ENCODE measurements around the gene SIL1. TPM values are rescaled to one million over a fixed set of nuclear protein-coding genes. Genes with fewer than 3 reads are reported as not detected.

The SIL1 gene
- total and polyA plus RNA-seq, 9 of the 15 experiments (the other 6 are each of a cell fraction or from before 2014, with no cell fraction given) = 1.3 to 30.5 (median 18.1) TPM

GRCh38 chr5:138949223-138949574 lies 249.0 kb downstream of the SIL1 start (continued):
- TF ChIP-seq SLC30A9 (CRISPR knock-in tag; IDR thresholded peaks at IDR 0.05) (no peak), HNRNPK (IDR thresholded peaks at IDR 0.05; ENCODE audit: low read depth, low read length, poor library complexity, severe bottlenecking) (no peak), SMAD3 (CRISPR knock-in tag; conservative IDR thresholded peaks at IDR 0.05) (no peak), PURB (CRISPR knock-in tag; IDR thresholded peaks at IDR 0.05; ENCODE audit: low read depth) (no peak), FOS (IDR thresholded peaks at IDR 0.05; ENCODE audit: extremely low read depth, insufficient read length) (no peak)
- TF ChIP-seq, protein P1, sequence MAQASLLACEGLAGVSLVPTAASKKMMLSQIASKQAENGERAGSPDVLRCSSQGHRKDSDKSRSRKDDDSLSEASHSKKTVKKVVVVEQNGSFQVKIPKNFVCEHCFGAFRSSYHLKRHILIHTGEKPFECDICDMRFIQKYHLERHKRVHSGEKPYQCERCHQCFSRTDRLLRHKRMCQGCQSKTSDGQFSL (CRISPR knock-in tag; IDR thresholded peaks at IDR 0.05) = no peak
- TF ChIP-seq, protein P1 (tag; IDR thresholded peaks at IDR 0.05) = no peak

DNA sequence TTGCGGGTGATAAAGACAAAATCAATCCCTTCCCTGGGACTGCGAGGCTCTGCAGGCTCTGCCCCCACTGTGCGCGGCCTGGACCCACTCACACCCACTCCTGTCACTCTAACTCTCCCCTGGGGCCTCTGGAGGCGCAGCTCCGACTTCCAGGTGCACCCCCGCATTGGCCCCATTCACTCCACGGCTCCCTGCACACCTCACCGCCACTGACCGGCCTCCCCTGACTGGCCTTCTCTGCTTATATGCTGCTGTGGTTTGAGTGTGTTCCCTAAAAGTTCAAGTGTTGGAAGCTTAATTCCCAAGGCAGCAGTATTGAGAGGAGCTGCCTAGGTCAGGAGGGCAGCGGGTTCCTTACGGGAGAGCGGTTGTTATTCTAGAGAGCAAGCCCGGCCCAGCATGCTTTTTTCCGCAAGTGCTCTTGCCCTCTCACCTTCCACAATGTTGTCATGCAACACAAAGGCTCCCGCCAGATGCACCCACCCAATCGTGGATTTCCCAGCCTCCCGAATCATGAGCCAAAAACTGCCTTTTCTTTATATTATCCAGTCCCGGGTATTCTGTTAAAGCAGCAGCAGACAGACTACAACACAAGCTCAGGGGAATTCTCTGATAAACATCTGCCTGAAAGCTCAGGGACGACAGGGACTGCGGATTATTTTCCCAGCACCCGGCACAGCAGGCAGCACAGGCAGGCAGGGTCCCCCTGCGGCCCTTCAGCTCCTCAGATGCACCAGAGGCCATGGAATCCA lies 249.5 kb downstream of the SIL1 start:
- peaks cover 2% of the 10 kb centered on the region for H3K9me1 ChIP-seq (ENCODE audit: control insufficient read depth, insufficient read depth, low read length)
- H3K4me2 ChIP-seq (ENCODE audit: insufficient read depth, low read length) = no peak overlapping the region
- in situ Hi-C loops (cut with MboI) (no loop called here), intact Hi-C loops (cut with micrococcal nuclease) (no loop called here)
- WGBS (ENCODE audit: insufficient coverage, low coverage, missing lambda C conversion rate) = 73% methylated on average over 23 of the region's 23 CpGs
- H3K4me1 ChIP-seq (replicated peaks in 1 of 2; ENCODE audit: control insufficient read depth in 2 of 2, insufficient read depth in 2 of 2, low read length in 2 of 2) = peaks cover 0 to 30% of the 10 kb centered on the region in 2 experiments; a peak in 2 of 5 replicates
- DNase-seq (ENCODE audit: extremely low read depth in 1 of 4, low spot score in 3 of 4) (no peak), FAIRE-seq (no peak), ATAC-seq (no peak)
- H3K27ac ChIP-seq (ENCODE audit: extremely low read depth, low read depth, low read length) = no peak overlapping the region
- no TSS peak for BruUV-seq (replicated peaks)
- H3K4me3 ChIP-seq = no peak overlapping the region
- CTCF ChIA-PET (ENCODE audit: low intra/inter-chr PET ratio) = no interaction called here
- no peak overlapping the region for H2AFZ ChIP-seq (ENCODE audit: low read depth, low read length)
- H3K9me3 ChIP-seq (replicated peaks; ENCODE audit: control insufficient read depth, insufficient read depth, low read depth, low read length) = no peaks in the 10 kb centered on the region
- no peaks in the 10 kb centered on the region for H3K27me3 ChIP-seq (ENCODE audit: control insufficient read depth in 2 of 2, insufficient read depth in 2 of 2, low read length in 2 of 2)
- POLR2A ChIA-PET = interaction anchor here (0.6 kb wide), 2 partner anchors 151 to 352 kb away, joined by 3 read pairs; no protein-coding TSS in a partner anchor
- peaks cover 4% of the 10 kb centered on the region; the same call in 2 of the 3 replicates for H3K36me3 ChIP-seq (ENCODE audit: control insufficient read depth, insufficient read depth, low read length)
- H3K9ac ChIP-seq (ENCODE audit: insufficient read depth in 1 of 2, low read depth in 2 of 2, low read length in 2 of 2) = 0 out of 4 replicates have a peak overlapping the region, but pooled peaks of 1 of the 2 experiments have one; percentile 31
- H3K79me2 ChIP-seq (ENCODE audit: control insufficient read depth, insufficient read depth, low read length) = no peaks in the 10 kb centered on the region
- no peaks in the 10 kb centered on the region for H4K20me1 ChIP-seq (replicated peaks; ENCODE audit: control insufficient read depth, insufficient read depth, low read length)
- TF ChIP-seq PYGO2 (tag; IDR thresholded peaks at IDR 0.05) (no peak), FOSL1 (tag; conservative IDR thresholded peaks at IDR 0.05) (no peak), ZNF347 (CRISPR knock-in tag; IDR thresholded peaks at IDR 0.05; ENCODE audit: low read depth) (no peak), CC2D1A (IDR thresholded peaks at IDR 0.05) (no peak), CBX5 (IDR thresholded peaks at IDR 0.05; ENCODE audit: borderline replicate concordance, low read depth) (no peak), ZNF668 (CRISPR knock-in tag; IDR thresholded peaks at IDR 0.05) (no peak), TARDBP (IDR thresholded peaks at IDR 0.05) (no peak), ZNF561 (CRISPR knock-in tag; conservative IDR thresholded peaks at IDR 0.05) (no peak)
- TF ChIP-seq, protein P2, sequence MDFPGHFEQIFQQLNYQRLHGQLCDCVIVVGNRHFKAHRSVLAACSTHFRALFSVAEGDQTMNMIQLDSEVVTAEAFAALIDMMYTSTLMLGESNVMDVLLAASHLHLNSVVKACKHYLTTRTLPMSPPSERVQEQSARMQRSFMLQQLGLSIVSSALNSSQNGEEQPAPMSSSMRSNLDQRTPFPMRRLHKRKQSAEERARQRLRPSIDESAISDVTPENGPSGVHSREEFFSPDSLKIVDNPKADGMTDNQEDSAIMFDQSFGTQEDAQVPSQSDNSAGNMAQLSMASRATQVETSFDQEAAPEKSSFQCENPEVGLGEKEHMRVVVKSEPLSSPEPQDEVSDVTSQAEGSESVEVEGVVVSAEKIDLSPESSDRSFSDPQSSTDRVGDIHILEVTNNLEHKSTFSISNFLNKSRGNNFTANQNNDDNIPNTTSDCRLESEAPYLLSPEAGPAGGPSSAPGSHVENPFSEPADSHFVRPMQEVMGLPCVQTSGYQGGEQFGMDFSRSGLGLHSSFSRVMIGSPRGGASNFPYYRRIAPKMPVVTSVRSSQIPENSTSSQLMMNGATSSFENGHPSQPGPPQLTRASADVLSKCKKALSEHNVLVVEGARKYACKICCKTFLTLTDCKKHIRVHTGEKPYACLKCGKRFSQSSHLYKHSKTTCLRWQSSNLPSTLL (IDR thresholded peaks at IDR 0.05) = no peak
- TF ChIP-seq, protein P3, sequence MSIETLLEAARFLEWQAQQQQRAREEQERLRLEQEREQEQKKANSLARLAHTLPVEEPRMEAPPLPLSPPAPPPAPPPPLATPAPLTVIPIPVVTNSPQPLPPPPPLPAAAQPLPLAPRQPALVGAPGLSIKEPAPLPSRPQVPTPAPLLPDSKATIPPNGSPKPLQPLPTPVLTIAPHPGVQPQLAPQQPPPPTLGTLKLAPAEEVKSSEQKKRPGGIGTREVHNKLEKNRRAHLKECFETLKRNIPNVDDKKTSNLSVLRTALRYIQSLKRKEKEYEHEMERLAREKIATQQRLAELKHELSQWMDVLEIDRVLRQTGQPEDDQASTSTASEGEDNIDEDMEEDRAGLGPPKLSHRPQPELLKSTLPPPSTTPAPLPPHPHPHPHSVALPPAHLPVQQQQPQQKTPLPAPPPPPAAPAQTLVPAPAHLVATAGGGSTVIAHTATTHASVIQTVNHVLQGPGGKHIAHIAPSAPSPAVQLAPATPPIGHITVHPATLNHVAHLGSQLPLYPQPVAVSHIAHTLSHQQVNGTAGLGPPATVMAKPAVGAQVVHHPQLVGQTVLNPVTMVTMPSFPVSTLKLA (conservative IDR thresholded peaks at IDR 0.05) = no peak
